ENCODE data around the gene KLK10.

KLK10 gene

GRCh38 chr19:50982186-50982585 is 37.3 kb downstream of the KLK10 start:
- no peak for DNase-seq (ENCODE audit: low spot score)

GRCh38 chr19:50981587-50982146 is 37.8 kb downstream of the KLK10 start:
- TF ChIP-seq CTCF (IDR thresholded peaks at IDR 0.05; ENCODE audit: extremely low read depth, insufficient read depth, missing control alignments): no peak
- in situ Hi-C loops (cut with MboI; ENCODE audit: low pct_unique_long_range_greater_than_20kb, low sequenced_read_pairs, unreplicated experiment): no loop called here
- no peak for DNase-seq (ENCODE audit: low spot score)

More at GRCh38 chr19:50982186-50982585, 37.3 kb downstream of the KLK10 start:
- no peak for TF ChIP-seq CTCF (IDR thresholded peaks at IDR 0.05; ENCODE audit: extremely low read depth, insufficient read depth, missing control alignments)
- in situ Hi-C loops (cut with MboI; ENCODE audit: low pct_unique_long_range_greater_than_20kb, low sequenced_read_pairs, unreplicated experiment): no loop called here

GRCh38 chr19:50980208-50980607 is 39.3 kb downstream of the KLK10 start:
- no peak for DNase-seq (ENCODE audit: low spot score)
- no peak for TF ChIP-seq CTCF (IDR thresholded peaks at IDR 0.05; ENCODE audit: extremely low read depth, insufficient read depth, missing control alignments)
- in situ Hi-C loops (cut with MboI; ENCODE audit: low pct_unique_long_range_greater_than_20kb, low sequenced_read_pairs, unreplicated experiment): no loop called here

- DNase-seq (ENCODE audit: low spot score): no peak
- in situ Hi-C loops (cut with MboI; ENCODE audit: low pct_unique_long_range_greater_than_20kb, low sequenced_read_pairs, unreplicated experiment): no loop called here
- no peak for TF ChIP-seq CTCF (IDR thresholded peaks at IDR 0.05; ENCODE audit: extremely low read depth, insufficient read depth, missing control alignments)
Observed at GRCh38 chr19:50979758-50980157, 39.8 kb downstream of the KLK10 start.

GRCh38 chr19:50978772-50979390 is 40.6 kb downstream of the KLK10 start:
- in situ Hi-C loops (cut with MboI; ENCODE audit: low pct_unique_long_range_greater_than_20kb, low sequenced_read_pairs, unreplicated experiment): no loop called here
- TF ChIP-seq CTCF (IDR thresholded peaks at IDR 0.05; ENCODE audit: extremely low read depth, insufficient read depth, missing control alignments): no peak
- DNase-seq (ENCODE audit: low spot score): no peak

GRCh38 chr19:50977626-50978025 is 41.9 kb downstream of the KLK10 start:
- in situ Hi-C loops (cut with MboI; ENCODE audit: low pct_unique_long_range_greater_than_20kb, low sequenced_read_pairs, unreplicated experiment): no loop called here
- TF ChIP-seq CTCF (IDR thresholded peaks at IDR 0.05; ENCODE audit: extremely low read depth, insufficient read depth, missing control alignments): no peak
- no peak for DNase-seq (ENCODE audit: low spot score)

Measured in GM13977 (cell line).